Measurements from ENCODE around the gene SLC39A12. TPM values are rescaled to one million over a fixed set of nuclear protein-coding genes. Genes with fewer than 3 reads are reported as not detected.

Gene SLC39A12
- polyA plus RNA-seq, 2 of the 4 experiments (the other 2 are of a cell fraction): not detected

- no peak for TF ChIP-seq MAFK (IDR thresholded peaks at IDR 0.05; ENCODE audit: partially characterized antibody)
- no peak for TF ChIP-seq RNF2 (IDR thresholded peaks at IDR 0.05; ENCODE audit: borderline replicate concordance, low read depth)
- TF ChIP-seq CBX2 (IDR thresholded peaks at IDR 0.05; ENCODE audit: borderline replicate concordance, low read depth): no peak
- TF ChIP-seq ZFP36 (IDR thresholded peaks at IDR 0.05; ENCODE audit: borderline replicate concordance, partially characterized antibody): no peak
- no peak for TF ChIP-seq CTCF (IDR thresholded peaks at IDR 0.05)
- no peak for TF ChIP-seq TFCP2L1 (CRISPR knock-in tag; IDR thresholded peaks at IDR 0.05)
- TF ChIP-seq ESRRA (IDR thresholded peaks at IDR 0.05; ENCODE audit: borderline replicate concordance, low read length): no peak
- no peak for TF ChIP-seq SREBF2 (IDR thresholded peaks at IDR 0.05)
- no peak for TF ChIP-seq TP53 (CRISPR knock-in tag; IDR thresholded peaks at IDR 0.05)
- TF ChIP-seq PHF8 (IDR thresholded peaks at IDR 0.05; ENCODE audit: borderline replicate concordance, low read depth): no peak
- TF ChIP-seq RARB (CRISPR knock-in tag; IDR thresholded peaks at IDR 0.05): no peak
- no peak for TF ChIP-seq BCL3 (IDR thresholded peaks at IDR 0.05)
- TF ChIP-seq SMC3 (IDR thresholded peaks at IDR 0.05): no peak
These were observed 37.3 kb upstream of the SLC39A12 start for GRCh38 chr10:17914169-17915045.

GRCh38 chr10:17915181-17915580, 36.5 kb upstream of the SLC39A12 start:
- TF ChIP-seq CBX2 (IDR thresholded peaks at IDR 0.05; ENCODE audit: borderline replicate concordance, low read depth): no peak
- no peak for TF ChIP-seq HOXB13 (CRISPR knock-in tag; IDR thresholded peaks at IDR 0.05; ENCODE audit: low read depth)
- whole genome bisulfite sequencing (ENCODE audit: missing lambda C conversion rate): 56% methylated on average over 4 of the region's 4 CpGs
- DNase-seq (ENCODE audit: low read depth in 1 of 2, low spot score in 1 of 2) (no peak), FAIRE-seq (peak; percentile 51), ATAC-seq (no peak)
- no peak overlapping the region for H3K4me3 ChIP-seq
- CTCF ChIA-PET: no interaction called here
- no peak overlapping the region for H3K27ac ChIP-seq
- POLR2A ChIA-PET: no interaction called here
- no peaks in the 10 kb centered on the region for H3K9me3 ChIP-seq
- H3K4me1 ChIP-seq: no peaks in the 10 kb centered on the region
- H3K4me2 ChIP-seq: no peak overlapping the region

More at GRCh38 chr10:17914169-17915045, 37.3 kb upstream of the SLC39A12 start:
- Histone ChIP-seq H3K27ac (no peak overlapping the region), H3K4me3 (no peak overlapping the region), H3K4me1 (no peaks in the 10 kb centered on the region), H3K4me2 (no peak overlapping the region), H3K9me3 (no peaks in the 10 kb centered on the region)
- ChIA-PET POLR2A (no interaction called here), CTCF (interaction anchor here (0.6 kb wide), 1 partner anchor 15 kb away, joined by 3 read pairs; no protein-coding TSS in a partner anchor)
- peak; percentile 86 for FAIRE-seq
- no peak for ATAC-seq
- 48% methylated on average over 5 of the region's 5 CpGs for WGBS (ENCODE audit: missing lambda C conversion rate)
- no peak for DNase-seq (ENCODE audit: low read depth in 1 of 2, low spot score in 1 of 2)

GRCh38 chr10:17918187-17918903, 33.4 kb upstream of the SLC39A12 start:
- TF ChIP-seq BCL3 (IDR thresholded peaks at IDR 0.05): no peak
- TF ChIP-seq MAFK (IDR thresholded peaks at IDR 0.05; ENCODE audit: partially characterized antibody): no peak
- TF ChIP-seq BHLHE40 (IDR thresholded peaks at IDR 0.05; ENCODE audit: low read depth, low read length): no peak
- no peak for TF ChIP-seq NPAS2 (CRISPR knock-in tag; IDR thresholded peaks at IDR 0.05; ENCODE audit: borderline replicate concordance)
- TF ChIP-seq EHF (CRISPR knock-in tag; IDR thresholded peaks at IDR 0.05): no peak
- no peak for TF ChIP-seq JUNB (IDR thresholded peaks at IDR 0.05)
- no peak for TF ChIP-seq ZFP36 (IDR thresholded peaks at IDR 0.05; ENCODE audit: borderline replicate concordance, partially characterized antibody)
- no peak for TF ChIP-seq ZC3H11A (IDR thresholded peaks at IDR 0.05)
- TF ChIP-seq POLR2AphosphoS2 (conservative IDR thresholded peaks at IDR 0.05; ENCODE audit: low read length): no peak
- no peak for TF ChIP-seq TP53 (CRISPR knock-in tag; IDR thresholded peaks at IDR 0.05)
- TF ChIP-seq CHD4 (IDR thresholded peaks at IDR 0.05; ENCODE audit: borderline replicate concordance): no peak
- TF ChIP-seq KDM1A (IDR thresholded peaks at IDR 0.05; ENCODE audit: low read depth): no peak
- no peak for TF ChIP-seq USF2 (IDR thresholded peaks at IDR 0.05)
- TF ChIP-seq ZSCAN20 (CRISPR knock-in tag; IDR thresholded peaks at IDR 0.05): no peak
- TF ChIP-seq RAD21 (conservative IDR thresholded peaks at IDR 0.05 in 1 of 2, IDR thresholded peaks at IDR 0.05 in 1 of 2): no peak
- no peak for TF ChIP-seq HES2 (IDR thresholded peaks at IDR 0.05)
- FAIRE-seq (no peak), ATAC-seq (no peak), DNase-seq (ENCODE audit: low read depth in 1 of 2, low spot score in 1 of 2) (no peak)
- 55% methylated on average over 12 of the region's 12 CpGs for WGBS (ENCODE audit: missing lambda C conversion rate)
- CTCF ChIA-PET: interaction anchor here (1.5 kb wide), 1 partner anchor 154 kb away, joined by 3 read pairs; no protein-coding TSS in a partner anchor
- H3K27ac ChIP-seq: no peak overlapping the region
- no peak overlapping the region for H3K4me3 ChIP-seq
- no peak overlapping the region for H3K4me2 ChIP-seq
- POLR2A ChIA-PET: no interaction called here
- no peaks in the 10 kb centered on the region for H3K9me3 ChIP-seq
- no peaks in the 10 kb centered on the region for H3K4me1 ChIP-seq

Data from A549 (cell line).